ENCODE results near the gene GRN.
A peak's percentile ranks its signal among the peaks of the same experiment; 100 is the strongest.

The GRN gene

DNA sequence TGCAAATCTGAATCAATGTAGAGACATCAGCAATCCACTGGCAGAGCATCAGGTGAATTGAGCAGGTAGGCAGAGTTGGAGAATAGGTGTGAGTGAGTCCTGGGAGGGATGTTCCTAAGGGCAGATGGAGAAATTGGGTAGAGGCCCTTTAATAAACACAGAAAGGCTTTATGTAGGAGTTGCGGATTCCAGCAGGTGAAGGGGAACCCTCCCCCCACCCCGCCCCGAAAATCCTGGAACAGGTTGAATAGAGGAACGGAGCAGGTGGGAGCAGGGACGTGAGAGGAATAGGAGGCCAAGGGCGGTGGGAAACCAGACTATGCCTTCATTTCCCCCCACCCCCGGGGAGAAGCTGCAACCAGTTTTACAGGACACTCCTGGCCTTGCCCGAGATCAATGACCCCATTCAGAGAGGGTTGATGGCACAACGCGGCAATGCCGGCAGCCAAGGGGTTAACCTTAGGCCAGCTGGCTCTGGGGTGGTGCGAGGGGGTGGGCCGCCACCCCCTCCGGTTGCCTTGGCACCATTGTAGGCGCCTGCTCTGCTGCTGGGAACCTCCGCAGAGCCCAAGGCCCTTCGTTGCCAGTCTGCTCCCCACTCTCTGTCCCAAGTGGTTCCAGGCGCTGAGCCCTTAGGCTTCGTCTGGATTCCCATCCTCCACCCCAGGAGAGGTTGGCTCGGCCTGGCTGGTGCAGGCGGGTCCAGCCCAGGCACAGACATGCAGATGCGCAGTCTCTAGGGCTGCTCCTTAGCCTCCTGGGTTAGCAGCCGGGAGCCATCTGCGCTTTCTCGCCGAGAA, 37.5 kb upstream of the GRN start:
- TF ChIP-seq EP300 (IDR thresholded peaks at IDR 0.05; ENCODE audit: borderline replicate concordance) (no peak), NFIC (IDR thresholded peaks at IDR 0.05) (peak; percentile 27), MAX (IDR thresholded peaks at IDR 0.05) (peak; percentile 73; the same call in 1 of the 2 replicates)

DNA sequence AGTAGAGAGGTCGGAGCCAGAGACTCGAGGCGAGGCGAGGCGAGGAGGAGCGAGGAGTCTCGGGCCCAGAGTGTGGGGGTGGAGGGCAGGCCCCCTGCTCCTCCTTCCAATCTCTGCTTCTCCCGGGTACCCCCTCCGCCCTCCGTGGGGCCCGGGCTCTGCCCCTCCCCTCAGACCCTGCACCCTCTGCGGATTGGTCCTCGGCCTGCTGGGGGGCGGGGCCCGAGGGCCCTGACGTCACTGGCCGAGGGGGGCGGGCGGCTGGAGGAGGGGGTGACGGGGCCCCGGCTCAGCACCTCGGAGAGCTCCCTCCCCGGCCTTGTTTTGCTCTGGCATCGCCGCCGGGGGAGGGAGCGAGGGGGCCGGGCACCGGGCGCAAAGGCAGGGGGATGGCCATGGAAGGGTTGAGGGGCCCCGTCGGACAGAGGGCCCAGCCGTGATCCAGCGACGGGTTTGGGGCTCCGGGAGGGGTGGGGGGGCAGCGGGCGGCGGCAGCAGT, 36.7 kb upstream of the GRN start, which contains the start of gene RUNDC3A:
Gene RUNDC3A, plus strand, starts transcription at position 282 of the 499 bp plus-strand sequence. CDS start 232 bp downstream, outside the sequence.
- TF ChIP-seq, protein P1, sequence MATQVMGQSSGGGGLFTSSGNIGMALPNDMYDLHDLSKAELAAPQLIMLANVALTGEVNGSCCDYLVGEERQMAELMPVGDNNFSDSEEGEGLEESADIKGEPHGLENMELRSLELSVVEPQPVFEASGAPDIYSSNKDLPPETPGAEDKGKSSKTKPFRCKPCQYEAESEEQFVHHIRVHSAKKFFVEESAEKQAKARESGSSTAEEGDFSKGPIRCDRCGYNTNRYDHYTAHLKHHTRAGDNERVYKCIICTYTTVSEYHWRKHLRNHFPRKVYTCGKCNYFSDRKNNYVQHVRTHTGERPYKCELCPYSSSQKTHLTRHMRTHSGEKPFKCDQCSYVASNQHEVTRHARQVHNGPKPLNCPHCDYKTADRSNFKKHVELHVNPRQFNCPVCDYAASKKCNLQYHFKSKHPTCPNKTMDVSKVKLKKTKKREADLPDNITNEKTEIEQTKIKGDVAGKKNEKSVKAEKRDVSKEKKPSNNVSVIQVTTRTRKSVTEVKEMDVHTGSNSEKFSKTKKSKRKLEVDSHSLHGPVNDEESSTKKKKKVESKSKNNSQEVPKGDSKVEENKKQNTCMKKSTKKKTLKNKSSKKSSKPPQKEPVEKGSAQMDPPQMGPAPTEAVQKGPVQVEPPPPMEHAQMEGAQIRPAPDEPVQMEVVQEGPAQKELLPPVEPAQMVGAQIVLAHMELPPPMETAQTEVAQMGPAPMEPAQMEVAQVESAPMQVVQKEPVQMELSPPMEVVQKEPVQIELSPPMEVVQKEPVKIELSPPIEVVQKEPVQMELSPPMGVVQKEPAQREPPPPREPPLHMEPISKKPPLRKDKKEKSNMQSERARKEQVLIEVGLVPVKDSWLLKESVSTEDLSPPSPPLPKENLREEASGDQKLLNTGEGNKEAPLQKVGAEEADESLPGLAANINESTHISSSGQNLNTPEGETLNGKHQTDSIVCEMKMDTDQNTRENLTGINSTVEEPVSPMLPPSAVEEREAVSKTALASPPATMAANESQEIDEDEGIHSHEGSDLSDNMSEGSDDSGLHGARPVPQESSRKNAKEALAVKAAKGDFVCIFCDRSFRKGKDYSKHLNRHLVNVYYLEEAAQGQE (IDR thresholded peaks at IDR 0.05; ENCODE audit: low read depth), result peak; percentile 95
- TF ChIP-seq TCF12 (IDR thresholded peaks at IDR 0.05; ENCODE audit: low read depth) (peak; percentile 58; the same call in 1 of the 2 replicates), RAD21 (IDR thresholded peaks at IDR 0.05; ENCODE audit: low read depth) (no peak), EGR1 (IDR thresholded peaks at IDR 0.05) (peak; percentile 87), MAX (IDR thresholded peaks at IDR 0.05) (no peak; the same call in 1 of the 2 replicates), CREB1 (IDR thresholded peaks at IDR 0.05; ENCODE audit: low read depth) (peak; percentile 81), CEBPB (IDR thresholded peaks at IDR 0.05) (no peak), YY1 (IDR thresholded peaks at IDR 0.05; ENCODE audit: low read depth) (0 out of 2 replicates have a peak, but pooled peaks have one; percentile 12), ZBTB7A (IDR thresholded peaks at IDR 0.05; ENCODE audit: low read depth) (peak; percentile 63; the same call in 1 of the 2 replicates)

GRCh38 chr17:44308865-44309264, 36.2 kb upstream of the GRN start:
- TF ChIP-seq, protein P2, sequence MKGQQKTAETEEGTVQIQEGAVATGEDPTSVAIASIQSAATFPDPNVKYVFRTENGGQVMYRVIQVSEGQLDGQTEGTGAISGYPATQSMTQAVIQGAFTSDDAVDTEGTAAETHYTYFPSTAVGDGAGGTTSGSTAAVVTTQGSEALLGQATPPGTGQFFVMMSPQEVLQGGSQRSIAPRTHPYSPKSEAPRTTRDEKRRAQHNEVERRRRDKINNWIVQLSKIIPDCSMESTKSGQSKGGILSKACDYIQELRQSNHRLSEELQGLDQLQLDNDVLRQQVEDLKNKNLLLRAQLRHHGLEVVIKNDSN (IDR thresholded peaks at IDR 0.05), result no peak
- TF ChIP-seq EGR1 (IDR thresholded peaks at IDR 0.05), result no peak
- no peak for TF ChIP-seq YY1 (IDR thresholded peaks at IDR 0.05; ENCODE audit: low read depth)
- TF ChIP-seq FOXM1 (IDR thresholded peaks at IDR 0.05; ENCODE audit: borderline replicate concordance, low read depth), result no peak
- no peak for TF ChIP-seq CEBPB (IDR thresholded peaks at IDR 0.05)
- TF ChIP-seq TEAD4 (IDR thresholded peaks at IDR 0.05), result no peak
- TF ChIP-seq TAF1 (IDR thresholded peaks at IDR 0.05; ENCODE audit: low read depth), result no peak
- no peak for TF ChIP-seq TCF12 (IDR thresholded peaks at IDR 0.05; ENCODE audit: low read depth)
- TF ChIP-seq ZBTB7A (IDR thresholded peaks at IDR 0.05; ENCODE audit: low read depth), result no peak
- TF ChIP-seq CREB1 (IDR thresholded peaks at IDR 0.05; ENCODE audit: low read depth), result no peak
- TF ChIP-seq NFIC (IDR thresholded peaks at IDR 0.05), result no peak
- TF ChIP-seq, protein P1 (IDR thresholded peaks at IDR 0.05; ENCODE audit: low read depth), result no peak
- TF ChIP-seq RAD21 (IDR thresholded peaks at IDR 0.05; ENCODE audit: low read depth), result no peak
- TF ChIP-seq MAX (IDR thresholded peaks at IDR 0.05), result no peak
- TF ChIP-seq EP300 (IDR thresholded peaks at IDR 0.05; ENCODE audit: borderline replicate concordance), result no peak

DNA sequence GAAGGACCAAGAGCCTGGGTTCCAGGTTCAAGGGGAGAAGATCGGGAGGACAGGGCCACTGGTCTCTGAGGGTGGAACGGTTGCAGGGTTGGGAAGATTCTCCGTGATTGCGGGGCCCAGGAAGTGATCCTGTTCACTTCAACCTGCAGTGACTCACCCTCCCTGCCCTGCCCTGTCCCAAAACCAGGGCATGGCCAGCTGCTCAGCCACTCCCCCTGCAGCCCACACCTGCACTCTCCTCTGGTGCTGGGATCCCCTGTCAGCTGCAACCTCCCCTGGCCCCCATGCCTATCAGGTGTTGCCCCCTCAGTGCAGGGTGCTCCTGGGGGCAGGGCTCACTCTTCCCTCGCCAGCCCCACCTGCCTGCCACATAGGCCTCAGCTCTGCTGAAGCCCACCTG, 35.6 kb upstream of the GRN start:
- TF ChIP-seq EGR1 (IDR thresholded peaks at IDR 0.05) (no peak), ZBTB7A (IDR thresholded peaks at IDR 0.05; ENCODE audit: low read depth) (no peak), YY1 (IDR thresholded peaks at IDR 0.05; ENCODE audit: low read depth) (no peak), RAD21 (IDR thresholded peaks at IDR 0.05; ENCODE audit: low read depth) (no peak), MAX (IDR thresholded peaks at IDR 0.05) (no peak), NFIC (IDR thresholded peaks at IDR 0.05) (no peak), TCF12 (IDR thresholded peaks at IDR 0.05; ENCODE audit: low read depth) (no peak), EP300 (IDR thresholded peaks at IDR 0.05; ENCODE audit: borderline replicate concordance) (no peak), FOXM1 (IDR thresholded peaks at IDR 0.05; ENCODE audit: borderline replicate concordance, low read depth) (no peak), CEBPB (IDR thresholded peaks at IDR 0.05) (no peak), TAF1 (IDR thresholded peaks at IDR 0.05; ENCODE audit: low read depth) (no peak), TEAD4 (IDR thresholded peaks at IDR 0.05) (no peak)
- TF ChIP-seq, protein P2 (IDR thresholded peaks at IDR 0.05), result no peak
- TF ChIP-seq, protein P1 (IDR thresholded peaks at IDR 0.05; ENCODE audit: low read depth), result no peak
